ENCODE results near the gene ITPKB.

The ITPKB gene

GRCh38 chr1:226655251-226656163 is 83.6 kb downstream of the ITPKB start:
- DNase-seq (ENCODE audit: extremely low read depth in 1 of 2, low read depth in 1 of 2): no peak

DNA sequence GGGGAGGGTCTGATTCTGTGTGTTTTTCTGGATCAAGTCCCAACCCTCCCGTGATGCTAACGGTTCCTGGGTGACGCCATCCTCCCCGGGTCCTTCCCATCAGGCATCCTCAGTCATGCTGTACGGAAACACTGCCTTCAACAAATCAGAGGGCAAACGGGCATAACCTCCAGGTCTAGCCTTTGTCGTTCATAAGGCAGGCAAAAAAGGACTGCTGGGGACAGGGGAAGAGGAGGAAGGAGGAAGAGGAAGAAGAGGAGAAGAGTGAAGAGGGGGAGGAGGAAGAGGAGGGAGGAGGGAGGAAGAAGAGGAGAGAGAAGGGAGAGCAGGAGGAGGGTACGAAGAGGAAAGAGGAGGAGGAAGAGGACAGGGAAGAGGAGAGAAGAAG is 84.4 kb downstream of the ITPKB start:
- DNase-seq (ENCODE audit: extremely low read depth in 1 of 2, low read depth in 1 of 2): no peak

- DNase-seq (ENCODE audit: extremely low read depth in 1 of 2, low read depth in 1 of 2): no peak
Measured at GRCh38 chr1:226654046-226654667, 84.9 kb downstream of the ITPKB start.

- DNase-seq (ENCODE audit: extremely low read depth in 1 of 2, low read depth in 1 of 2): no peak
Measured at GRCh38 chr1:226653311-226653921, 85.7 kb downstream of the ITPKB start.

DNA sequence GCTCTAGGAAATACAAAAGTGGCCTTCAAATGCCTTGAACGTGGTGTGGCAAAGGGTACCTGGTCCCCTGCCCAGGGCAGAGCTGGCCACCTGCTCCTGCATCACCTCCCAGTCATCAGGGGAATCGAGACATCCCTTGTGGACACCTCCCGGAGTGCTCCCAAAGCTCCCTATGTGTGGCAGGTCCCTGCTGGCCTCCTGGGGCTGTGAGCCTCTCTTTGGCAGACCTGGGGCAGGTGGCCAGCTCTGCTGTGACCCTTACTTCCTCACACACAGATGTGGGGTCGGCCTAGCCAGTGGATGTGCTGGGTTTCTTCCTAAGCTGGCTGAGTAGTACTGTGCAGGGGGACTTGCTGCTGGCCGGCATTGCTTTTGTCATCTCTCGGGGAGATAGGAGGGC is 86.5 kb downstream of the ITPKB start:
- no peak for DNase-seq (ENCODE audit: extremely low read depth in 1 of 2, low read depth in 1 of 2)

DNA sequence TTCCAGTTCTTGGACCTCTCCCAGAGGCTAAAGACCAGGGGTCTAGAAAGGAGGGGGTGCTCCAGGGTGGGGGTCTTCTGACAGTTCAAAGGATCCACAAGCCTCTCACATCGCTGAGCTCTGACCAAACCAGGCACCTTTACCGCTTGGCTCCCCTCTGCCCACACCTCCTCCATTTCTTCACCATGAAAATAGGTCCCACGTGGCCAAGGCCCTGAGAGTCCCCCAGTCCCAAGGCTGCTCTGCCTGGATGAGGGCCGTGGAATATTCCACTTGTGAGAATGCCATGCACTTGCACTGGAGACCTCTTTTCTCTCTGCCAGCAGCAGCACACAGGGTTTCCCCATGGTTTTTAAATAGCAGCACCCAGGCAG is 87.4 kb downstream of the ITPKB start:
- no peak for DNase-seq (ENCODE audit: extremely low read depth in 1 of 2, low read depth in 1 of 2)

DNA sequence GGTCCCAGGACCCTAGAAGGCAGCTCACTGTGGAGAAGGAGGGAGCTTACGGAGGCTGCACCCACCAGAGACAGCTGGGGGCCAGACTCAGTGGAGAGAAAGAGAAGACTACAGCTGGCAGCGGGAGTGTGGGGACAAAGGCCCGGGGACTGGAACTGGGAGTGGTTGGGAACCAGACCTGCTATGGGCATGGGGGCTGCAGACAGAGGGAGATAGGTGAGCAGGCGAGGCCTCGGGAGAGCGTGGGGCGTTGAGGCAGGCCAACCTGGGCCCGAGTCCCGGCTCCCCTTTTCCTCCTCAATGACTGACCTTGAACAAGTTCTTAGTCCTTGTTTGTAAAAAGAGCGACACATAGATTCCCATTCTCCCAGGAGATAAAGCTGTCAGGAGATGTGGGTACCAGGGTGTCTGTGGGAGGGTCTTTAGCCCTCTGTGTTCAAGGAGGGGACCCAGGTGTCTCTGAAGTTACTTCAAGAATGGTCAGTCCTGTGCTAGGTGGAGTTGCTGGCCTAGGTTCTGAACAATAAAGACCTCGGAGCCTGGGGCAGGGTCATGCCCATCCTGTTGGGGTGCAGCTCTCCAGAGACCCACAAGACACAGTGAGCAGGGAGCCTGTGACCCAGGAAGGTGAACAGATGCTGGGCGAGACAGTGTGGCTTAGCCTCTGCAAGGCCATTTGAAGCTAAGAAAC is 87.9 kb downstream of the ITPKB start:
- DNase-seq (ENCODE audit: extremely low read depth in 1 of 2, low read depth in 1 of 2): no peak

DNA sequence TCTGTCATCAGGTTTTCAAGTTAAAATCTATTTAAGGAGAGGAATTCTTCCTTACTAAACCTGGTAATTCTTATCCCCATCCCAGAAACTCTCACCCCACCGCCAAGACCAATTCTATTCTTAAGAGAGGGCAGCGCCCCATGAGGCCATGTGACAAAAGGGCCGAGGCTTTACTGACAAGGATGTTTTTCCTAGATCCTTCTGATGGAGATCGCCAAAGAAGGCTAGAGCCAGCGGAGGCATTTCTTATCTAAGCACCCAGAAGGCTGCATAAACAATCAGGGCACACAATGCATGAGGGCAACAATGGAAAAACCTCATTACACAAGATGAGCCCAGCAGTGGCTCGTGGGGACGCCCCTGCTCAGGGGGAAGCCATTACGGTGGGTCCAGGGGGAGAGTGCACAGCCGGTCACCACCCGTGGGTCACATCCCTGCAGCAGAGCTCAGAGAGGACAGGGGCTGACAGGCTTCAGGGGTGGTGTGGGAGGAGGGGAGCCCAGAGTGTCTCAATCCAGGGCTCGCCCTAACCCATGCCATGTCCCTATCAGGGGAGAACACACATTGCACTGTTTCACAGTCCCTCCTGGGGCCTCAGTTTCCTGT is 88.7 kb downstream of the ITPKB start:
- DNase-seq (ENCODE audit: extremely low read depth in 1 of 2, low read depth in 1 of 2): no peak

DNA sequence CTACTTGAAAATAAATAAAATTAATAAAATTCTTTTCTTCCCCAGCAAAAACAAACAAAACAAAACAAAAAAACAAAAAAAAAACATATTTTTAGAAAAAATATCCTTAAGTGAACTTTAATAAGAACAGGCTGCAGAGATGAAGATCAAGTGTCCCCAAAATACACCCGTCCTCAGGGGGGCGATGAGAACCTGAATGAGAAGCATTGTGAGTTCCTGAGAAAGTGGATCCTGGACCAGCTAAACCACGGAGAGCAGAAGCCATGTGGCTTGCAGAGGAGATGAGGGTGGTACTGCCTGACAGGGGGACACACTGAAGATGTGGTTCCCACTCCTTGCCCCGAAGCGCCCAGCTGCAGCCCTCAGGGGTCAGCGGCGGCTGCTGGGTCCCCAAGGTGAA is 89.3 kb downstream of the ITPKB start:
- no peak for DNase-seq (ENCODE audit: extremely low read depth in 1 of 2, low read depth in 1 of 2)

GRCh38 chr1:226649244-226649643 is 89.8 kb downstream of the ITPKB start:
- no peak for DNase-seq (ENCODE audit: extremely low read depth in 1 of 2, low read depth in 1 of 2)

DNA sequence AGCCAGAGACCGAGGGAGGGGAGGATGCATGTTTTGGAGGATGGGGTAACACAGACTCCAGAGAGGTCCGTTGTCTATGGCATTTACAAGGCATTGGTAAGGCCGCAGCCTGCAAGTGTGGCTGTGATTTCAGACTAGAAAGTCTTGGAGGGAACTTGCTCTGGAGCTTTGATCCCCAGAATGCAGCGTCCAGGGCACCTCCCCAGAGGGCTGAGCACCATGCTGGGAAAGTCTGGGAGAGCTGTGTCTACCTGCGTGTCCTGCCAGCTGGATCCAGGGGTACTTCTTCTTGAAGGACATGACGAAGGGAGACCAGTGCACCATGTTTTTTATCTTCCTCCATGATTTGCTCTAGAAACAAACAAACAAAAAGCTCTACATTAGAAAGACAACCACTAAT is 90.7 kb downstream of the ITPKB start:
- DNase-seq (ENCODE audit: extremely low read depth in 1 of 2, low read depth in 1 of 2): no peak

- DNase-seq (ENCODE audit: extremely low read depth in 1 of 2, low read depth in 1 of 2): no peak
Measured at GRCh38 chr1:226647719-226648118, 91.4 kb downstream of the ITPKB start.

DNA sequence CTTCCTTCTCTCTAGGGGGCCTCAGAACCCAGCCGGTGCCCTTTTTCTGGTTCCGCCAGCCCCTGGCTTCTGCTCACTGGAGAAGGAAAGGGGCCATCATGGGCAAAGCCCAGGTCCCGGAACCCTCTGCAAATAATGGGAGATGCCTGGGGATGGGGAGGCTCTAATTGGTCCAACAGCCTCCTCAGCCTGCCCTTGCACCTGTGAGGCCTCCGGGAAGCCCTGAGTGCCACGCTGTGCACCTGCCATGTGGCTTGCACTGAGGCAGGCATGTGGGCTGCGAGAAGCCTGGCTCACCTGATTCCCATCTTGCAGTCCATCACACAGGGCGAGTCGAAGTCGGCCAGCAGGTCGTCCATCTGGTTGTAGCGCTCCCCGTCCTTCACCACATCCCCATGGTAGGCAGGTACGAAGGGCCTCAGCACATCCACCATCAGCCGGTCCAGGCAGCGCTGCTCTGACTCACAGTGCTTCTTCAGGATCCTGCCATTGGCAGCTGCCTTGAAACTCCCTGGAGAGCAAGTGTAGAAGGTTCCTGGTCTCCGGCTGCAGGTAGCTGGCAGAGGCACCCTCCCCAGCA is 92.1 kb downstream of the ITPKB start:
- DNase-seq (ENCODE audit: extremely low read depth in 1 of 2, low read depth in 1 of 2): no peak

- no peak for DNase-seq (ENCODE audit: extremely low read depth in 1 of 2, low read depth in 1 of 2)
Measured at GRCh38 chr1:226646026-226646869, 92.8 kb downstream of the ITPKB start.

DNA sequence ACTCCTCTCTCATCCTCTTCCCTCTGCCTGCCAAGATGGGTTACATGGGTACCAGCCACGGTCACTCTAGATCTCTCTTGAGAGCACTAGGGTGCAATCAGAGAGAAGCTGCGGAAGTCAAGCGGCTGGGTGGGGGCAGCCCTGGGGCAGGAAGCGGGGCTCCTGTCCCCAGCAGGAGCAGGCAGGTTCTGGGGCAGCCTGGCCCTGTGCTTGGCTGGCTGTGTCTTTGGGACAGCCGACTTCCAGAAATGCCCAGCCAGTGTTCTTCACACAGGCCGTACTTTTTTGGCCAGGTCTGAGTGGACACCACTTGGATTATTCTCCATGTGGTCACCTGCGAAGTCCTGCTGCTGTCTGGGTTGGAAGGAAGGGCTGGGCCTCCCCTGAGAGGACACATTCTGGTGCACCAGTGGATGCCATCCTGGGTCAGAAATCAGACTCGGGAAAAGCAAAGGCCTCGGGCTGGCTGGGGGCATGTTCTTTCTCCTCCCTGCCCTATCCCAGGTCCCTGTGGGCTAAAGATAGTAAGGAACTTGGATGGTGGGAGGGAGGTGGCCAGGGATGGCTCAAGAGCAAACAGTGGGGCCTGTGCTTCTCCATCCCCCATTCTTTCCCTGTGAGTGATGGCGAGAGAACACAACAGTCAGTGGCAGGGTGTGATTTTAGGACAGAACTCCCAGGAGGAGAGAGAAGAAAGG is 93.7 kb downstream of the ITPKB start:
- no peak for DNase-seq (ENCODE audit: extremely low read depth in 1 of 2, low read depth in 1 of 2)

DNA sequence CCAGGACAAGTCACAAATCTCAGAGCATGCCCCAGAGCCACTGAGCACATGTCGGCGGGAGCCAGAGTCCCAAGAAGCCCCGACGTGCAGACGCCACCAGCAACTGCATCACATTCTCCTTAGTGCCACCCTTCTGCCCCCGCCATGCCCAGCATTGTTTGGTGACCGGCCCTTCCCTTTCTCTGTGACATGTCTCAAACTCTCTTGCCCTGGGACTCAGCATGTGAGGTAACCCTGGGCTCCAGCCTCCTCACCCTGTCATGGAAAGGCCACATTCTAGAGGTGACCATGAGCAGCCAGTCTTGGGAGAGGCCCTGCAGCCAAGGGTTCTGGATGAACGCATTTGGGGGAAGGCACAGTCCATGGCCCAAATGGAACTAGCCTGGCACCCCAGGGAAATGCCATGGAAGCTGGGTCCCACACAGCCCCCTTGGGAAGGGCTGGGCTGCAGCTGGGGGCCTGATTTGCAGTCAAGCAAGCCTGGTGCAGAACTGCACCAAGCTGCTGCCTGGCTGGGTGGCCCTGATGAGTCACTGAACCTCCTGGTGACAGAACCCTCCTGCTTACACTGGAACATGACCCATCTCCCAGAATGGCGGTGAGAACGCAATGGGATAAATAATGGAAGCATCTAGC is 94.4 kb downstream of the ITPKB start:
- no peak for DNase-seq (ENCODE audit: extremely low read depth in 1 of 2, low read depth in 1 of 2)

DNA sequence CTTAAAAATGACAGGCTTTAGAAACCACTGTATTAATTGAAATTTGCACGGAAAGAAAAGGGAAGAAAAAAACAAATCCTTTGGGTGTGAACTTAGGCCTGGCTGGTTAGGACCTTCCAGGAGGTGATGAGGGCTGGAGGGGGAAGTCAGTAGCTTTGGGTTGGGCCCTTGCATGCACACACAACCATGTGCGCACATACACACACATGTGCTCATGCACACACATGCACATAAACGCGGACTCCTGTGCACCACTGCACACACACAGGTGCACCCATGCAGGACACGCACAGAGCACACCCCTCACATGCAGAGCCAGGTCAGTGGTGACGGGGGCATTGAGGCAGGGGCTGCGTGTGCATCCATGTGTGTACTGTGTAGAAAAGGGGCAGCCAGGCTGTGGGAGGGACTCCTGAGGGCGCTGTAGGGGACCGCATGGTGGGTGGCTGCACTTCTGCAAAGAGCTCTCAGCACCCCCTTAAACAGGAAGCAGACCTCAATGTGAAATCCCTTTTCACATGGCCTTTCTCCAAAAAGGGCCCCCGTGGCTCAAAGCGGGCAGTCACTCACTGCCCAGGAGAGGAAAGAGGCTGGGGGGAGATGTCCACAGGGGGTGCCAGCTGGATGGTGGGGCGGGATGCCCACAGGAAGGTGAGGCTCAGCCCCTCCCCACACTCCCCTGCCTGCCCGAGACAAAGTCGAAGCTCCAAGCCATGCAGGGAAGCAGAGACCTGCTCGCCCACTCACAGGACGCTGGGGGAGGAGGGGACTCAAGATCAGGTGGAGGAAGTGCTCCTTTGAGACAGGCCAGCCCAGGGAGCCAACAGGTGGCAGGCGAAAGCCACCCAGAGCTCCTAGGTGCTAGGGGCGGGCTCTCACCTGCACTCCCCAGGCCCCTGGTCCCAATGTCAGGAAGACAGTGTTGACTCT is 95.2 kb downstream of the ITPKB start:
- no peak for DNase-seq (ENCODE audit: extremely low read depth in 1 of 2, low read depth in 1 of 2)

DNA sequence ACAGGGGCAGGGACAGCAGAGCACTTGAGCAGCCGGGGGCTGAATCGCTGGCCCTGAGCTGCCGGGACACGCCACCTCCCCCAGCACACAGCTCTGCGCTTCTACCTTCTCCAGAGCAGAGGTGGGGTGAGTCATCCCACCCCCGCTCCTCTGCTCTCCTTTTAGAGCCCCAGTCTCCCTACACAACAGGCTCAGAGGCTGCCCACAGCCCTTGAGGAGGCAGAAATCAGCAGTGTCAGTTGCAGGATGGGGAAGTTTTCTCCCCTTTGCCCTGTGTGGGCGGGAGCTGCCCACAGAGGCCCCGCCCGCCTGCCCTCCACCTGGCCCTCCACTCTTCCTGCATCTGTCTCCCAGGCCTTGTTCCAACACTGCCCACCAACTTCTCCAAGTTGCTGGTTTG is 95.9 kb downstream of the ITPKB start:
- peak; percentile 43 to 75 for DNase-seq (ENCODE audit: extremely low read depth in 1 of 2, low read depth in 1 of 2)

All from stimulated activated CD8-positive, alpha-beta memory T cell treated with anti-CD3 and anti-CD28 coated beads, Interleukin-7, amount 100 ng/mL, for 48 hours (primary cell).